ENCODE results near the gene PLXNC1. TPM values are rescaled to one million over a fixed set of nuclear protein-coding genes. Genes with fewer than 3 reads are reported as not detected.

Gene PLXNC1
- total RNA-seq, 4 donors from 2014 or later = 4.8 to 6.8 (median 6.2) TPM

GRCh38 chr12:94204499-94205247, 56.3 kb downstream of the PLXNC1 start:
- ATAC-seq = no peak
- H3K4me3 ChIP-seq = no peak overlapping the region
- WGBS, 2 donors (ENCODE audit: low coverage in 1 of 2) = 33 to 42% methylated on average over 1 to 4 of the region's 4 CpGs
- no peaks in the 10 kb centered on the region for H3K36me3 ChIP-seq
- TF ChIP-seq CTCF (IDR thresholded peaks at IDR 0.05) (no peak), EP300 (IDR thresholded peaks at IDR 0.05) (no peak), POLR2A (IDR thresholded peaks at IDR 0.05) (no peak), POLR2AphosphoS5 (IDR thresholded peaks at IDR 0.05) (no peak)
- no peaks in the 10 kb centered on the region for H3K27me3 ChIP-seq
- no peak overlapping the region for H3K27ac ChIP-seq
- peaks cover 0 to 15% (median 2%) of the 10 kb centered on the region in 3 donors for H3K4me1 ChIP-seq
- no peaks in the 10 kb centered on the region for H3K9me3 ChIP-seq

DNA sequence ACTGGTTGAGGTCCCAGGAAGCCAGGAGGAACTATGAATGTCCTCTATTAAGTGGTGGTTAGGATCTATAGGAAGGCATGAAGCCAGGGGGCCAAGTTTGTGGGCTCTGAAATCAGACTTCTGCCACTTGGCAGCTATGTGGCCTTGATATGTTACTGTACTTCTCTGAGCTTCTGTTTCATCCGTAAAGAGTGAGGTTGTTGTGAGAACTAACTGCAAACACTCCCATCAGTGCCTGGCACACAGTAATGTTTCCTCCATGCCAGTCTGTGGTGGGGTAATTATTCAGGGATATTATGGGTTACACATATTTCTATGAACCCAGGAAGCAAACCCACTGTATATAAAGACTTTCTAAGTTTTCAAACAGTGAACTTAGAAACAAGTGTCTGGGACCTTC, 57.4 kb downstream of the PLXNC1 start:
- Histone ChIP-seq H3K27ac (no peak overlapping the region), H3K36me3 (no peaks in the 10 kb centered on the region), H3K4me1 (peaks cover 0 to 15% (median 2%) of the 10 kb centered on the region in 3 donors), H3K9me3 (no peaks in the 10 kb centered on the region), H3K4me3 (no peak overlapping the region), H3K27me3 (no peaks in the 10 kb centered on the region)
- TF ChIP-seq EP300 (IDR thresholded peaks at IDR 0.05) = no peak
- TF ChIP-seq POLR2AphosphoS5 (IDR thresholded peaks at IDR 0.05) = no peak
- no peak for TF ChIP-seq CTCF (IDR thresholded peaks at IDR 0.05)
- no peak for ATAC-seq
- 100% methylated on average over 1 of the region's 1 CpG; no CpG with 5 or more reads in 1 of the 2 donors for WGBS, 2 donors (ENCODE audit: low coverage in 1 of 2)

GRCh38 chr12:94206886-94207285, 58.5 kb downstream of the PLXNC1 start:
- Histone ChIP-seq H3K36me3 (no peaks in the 10 kb centered on the region), H3K9me3 (no peaks in the 10 kb centered on the region), H3K4me3 (no peak overlapping the region), H3K27me3 (no peaks in the 10 kb centered on the region), H3K4me1 (peaks cover 0 to 15% (median 2%) of the 10 kb centered on the region in 3 donors), H3K27ac (no peak overlapping the region)
- TF ChIP-seq CTCF (IDR thresholded peaks at IDR 0.05) (no peak), EP300 (IDR thresholded peaks at IDR 0.05) (no peak), POLR2AphosphoS5 (IDR thresholded peaks at IDR 0.05) (no peak), POLR2A (IDR thresholded peaks at IDR 0.05) (no peak)
- ATAC-seq = no peak
- WGBS, 2 donors (ENCODE audit: low coverage in 1 of 2) = 91 to 96% methylated on average over 2 of the region's 2 CpGs

DNA sequence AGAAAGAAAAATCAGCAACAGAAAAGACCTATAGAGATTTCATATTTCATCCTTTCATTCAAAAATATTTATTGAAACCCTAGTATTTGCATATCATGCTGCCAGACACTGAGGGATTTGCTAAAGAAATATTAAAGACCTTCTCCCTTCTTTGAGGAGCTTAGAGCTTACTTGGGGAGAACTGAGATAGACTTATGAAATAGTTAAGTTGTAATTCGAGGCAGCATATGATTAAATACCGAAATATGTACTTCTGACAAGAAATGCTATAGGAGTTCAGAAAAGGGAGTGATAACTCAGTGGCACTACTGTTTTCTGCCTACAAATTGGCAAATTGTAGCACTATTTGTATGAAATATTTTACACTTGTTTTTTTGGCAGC, 59.1 kb downstream of the PLXNC1 start:
- Histone ChIP-seq H3K27me3 (no peaks in the 10 kb centered on the region), H3K9me3 (no peaks in the 10 kb centered on the region), H3K4me1 (peaks cover 0 to 15% (median 2%) of the 10 kb centered on the region in 3 donors), H3K27ac (peak overlapping the region in 3 of 4 donors; percentile 55 to 72 (median 68)), H3K36me3 (no peaks in the 10 kb centered on the region), H3K4me3 (no peak overlapping the region)
- no peak for TF ChIP-seq POLR2AphosphoS5 (IDR thresholded peaks at IDR 0.05)
- no peak for TF ChIP-seq EP300 (IDR thresholded peaks at IDR 0.05)
- TF ChIP-seq POLR2A (IDR thresholded peaks at IDR 0.05) = no peak
- TF ChIP-seq CTCF (IDR thresholded peaks at IDR 0.05) = no peak
- WGBS, 2 donors (ENCODE audit: low coverage in 1 of 2) = 21 to 37% methylated on average over 2 of the region's 2 CpGs
- ATAC-seq = no peak
